DOHH2 (cell line): ENCODE results near the gene SLC15A5.

Source experiments
- EZH2phosphoT487 ChIP-seq: fragments of 200-600 bp; sonication (generic); IDR thresholded peaks from 2 replicates; pipeline ENCODE4 v1.6.1; 2017; ENCODE audit warnings: borderline replicate concordance, mild to moderate bottlenecking, antibody characterized with exemption, low read length, moderate library complexity, mixed read lengths
- TF ChIP-seq, protein P1 (sequence below): fragments of 200-600 bp; sonication (generic); IDR thresholded peaks from one replicate; pipeline ENCODE4 v1.5.1; 2014; ENCODE audit warnings: antibody characterized with exemption, mild to moderate bottlenecking, low read depth, low read length; ENCODE audit not compliant: poor library complexity, severe bottlenecking

DNA sequence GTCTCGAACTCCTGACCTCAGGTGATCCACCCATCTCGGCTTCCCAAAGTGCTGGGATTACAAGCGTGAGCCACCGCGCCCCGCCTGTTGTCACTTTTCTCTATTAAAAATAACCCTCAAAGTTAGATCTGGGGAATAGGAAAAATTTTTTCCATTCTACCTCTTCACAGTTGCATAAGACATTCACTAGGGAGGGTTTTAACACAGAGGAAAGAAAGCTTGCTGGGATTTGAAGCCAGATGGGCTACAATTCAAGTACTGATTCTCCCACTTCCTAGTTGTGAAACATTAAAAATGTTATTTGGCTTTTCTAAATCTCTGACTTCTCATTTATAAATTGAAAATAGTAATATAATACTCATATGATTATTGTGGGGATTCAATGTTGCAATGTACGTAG lies 23.3 kb upstream of the SLC15A5 start:
- TF ChIP-seq, protein P1, sequence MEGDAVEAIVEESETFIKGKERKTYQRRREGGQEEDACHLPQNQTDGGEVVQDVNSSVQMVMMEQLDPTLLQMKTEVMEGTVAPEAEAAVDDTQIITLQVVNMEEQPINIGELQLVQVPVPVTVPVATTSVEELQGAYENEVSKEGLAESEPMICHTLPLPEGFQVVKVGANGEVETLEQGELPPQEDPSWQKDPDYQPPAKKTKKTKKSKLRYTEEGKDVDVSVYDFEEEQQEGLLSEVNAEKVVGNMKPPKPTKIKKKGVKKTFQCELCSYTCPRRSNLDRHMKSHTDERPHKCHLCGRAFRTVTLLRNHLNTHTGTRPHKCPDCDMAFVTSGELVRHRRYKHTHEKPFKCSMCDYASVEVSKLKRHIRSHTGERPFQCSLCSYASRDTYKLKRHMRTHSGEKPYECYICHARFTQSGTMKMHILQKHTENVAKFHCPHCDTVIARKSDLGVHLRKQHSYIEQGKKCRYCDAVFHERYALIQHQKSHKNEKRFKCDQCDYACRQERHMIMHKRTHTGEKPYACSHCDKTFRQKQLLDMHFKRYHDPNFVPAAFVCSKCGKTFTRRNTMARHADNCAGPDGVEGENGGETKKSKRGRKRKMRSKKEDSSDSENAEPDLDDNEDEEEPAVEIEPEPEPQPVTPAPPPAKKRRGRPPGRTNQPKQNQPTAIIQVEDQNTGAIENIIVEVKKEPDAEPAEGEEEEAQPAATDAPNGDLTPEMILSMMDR, result no peak
- no peak for TF ChIP-seq EZH2phosphoT487
